ENCODE data around the gene DAND5. TPM values are rescaled to one million over a fixed set of nuclear protein-coding genes. Genes with fewer than 3 reads are reported as not detected.

The DAND5 gene
- total and polyA plus RNA-seq, 10 of the 15 experiments (the other 5 are each of a cell fraction or from before 2014, with no cell fraction given), result 0.06 to 0.15 (median 0.12) TPM; not detected in 5

- TF ChIP-seq ELK1 (IDR thresholded peaks at IDR 0.05; ENCODE audit: low read depth, low read length) (no peak), CBX5 (IDR thresholded peaks at IDR 0.05; ENCODE audit: low read depth) (no peak), RAD51 (IDR thresholded peaks at IDR 0.05) (no peak), MAX (IDR thresholded peaks at IDR 0.05; ENCODE audit: low read depth, low read length) (no peak), NFYA (IDR thresholded peaks at IDR 0.05; ENCODE audit: borderline replicate concordance, low read depth, low read length) (no peak), ZNF24 (IDR thresholded peaks at IDR 0.05) (no peak), KDM1A (IDR thresholded peaks at IDR 0.05; ENCODE audit: borderline replicate concordance) (no peak)
These were observed 54.3 kb downstream of the DAND5 start (continued) for GRCh38 chr19:13023656-13024055.

Small RNA genes lying within 50 kb of the gene (microRNA-seq; reads per million reads assigned to microRNA genes)
- not detected for gene MIR5695
- gene MIR6515, result 3.4 reads per million, percentile 18 among the genes with 10 or more reads in this experiment

Small RNA genes lying within 50 kb of the gene (small RNA-seq; reads per million reads assigned to genes)
- 0.20 reads per million for gene MIR5695
- 2.4 reads per million, percentile 68 among the genes with 10 or more reads in this experiment for gene MIR6515

Other genes starting within 250 kb of the DAND5 start
Only the 7 nearest of the 25 such genes appear.
- 43.6 and 50.1 TPM in 2 replicates for gene GCDH, start 78.4 kb upstream of the DAND5 start, total RNA-seq (2014; rRNA removed)
- 24.6 and 26.6 TPM in 2 replicates for gene GCDH, start 78.4 kb upstream of the DAND5 start, total RNA-seq (2014; rRNA removed; fragmentation: Illumina TruSeq; extraction: Trizol)
- 49.0 and 52.3 TPM in 2 replicates for gene GCDH, start 78.4 kb upstream of the DAND5 start, total RNA-seq (2021)
- gene GCDH, start 78.4 kb upstream of the DAND5 start, polyA plus RNA-seq (2011; rRNA removed), result 18.9 and 29.4 TPM in 2 replicates
- 7.8 and 20.7 TPM in 2 replicates for gene GCDH, start 78.4 kb upstream of the DAND5 start, polyA plus RNA-seq (2014; fragmentation: Illumina TruSeq; extraction: Trizol)
- gene GCDH, start 78.4 kb upstream of the DAND5 start, polyA plus RNA-seq (2014; fragmentation: Nextera tagmentation; extraction: Ambion mirVana), result 10 to 100 TPM in 1 of 2 experiments, 1 to 10 TPM in 1; 4.2 to 14.6 TPM
- gene GCDH, start 78.4 kb upstream of the DAND5 start, polyA plus RNA-seq (2014; rRNA removed), result 60.9 and 69.0 TPM in 2 replicates
- 10 to 100 TPM; 67.1 to 69.4 TPM for gene GCDH, start 78.4 kb upstream of the DAND5 start, polyA plus RNA-seq (2016; fragmentation: Nextera tagmentation; extraction: Ambion mirVana)
- gene SYCE2, start 50.3 kb upstream of the DAND5 start, total RNA-seq (2014; rRNA removed), result 0.62 and 0.82 TPM in 2 replicates
- 1.1 and 1.6 TPM in 2 replicates for gene SYCE2, start 50.3 kb upstream of the DAND5 start, total RNA-seq (2014; rRNA removed; fragmentation: Illumina TruSeq; extraction: Trizol)
- 0.41 and 1.0 TPM in 2 replicates for gene SYCE2, start 50.3 kb upstream of the DAND5 start, total RNA-seq (2021)
- gene SYCE2, start 50.3 kb upstream of the DAND5 start, polyA plus RNA-seq (2011; rRNA removed), result 0.69 and 0.94 TPM in 2 replicates
- 0.76 and 1.1 TPM in 2 replicates for gene SYCE2, start 50.3 kb upstream of the DAND5 start, polyA plus RNA-seq (2014; fragmentation: Illumina TruSeq; extraction: Trizol)
- gene SYCE2, start 50.3 kb upstream of the DAND5 start, polyA plus RNA-seq (2014; fragmentation: Nextera tagmentation; extraction: Ambion mirVana), result under 1 TPM; 0.61 to 0.66 TPM
- gene SYCE2, start 50.3 kb upstream of the DAND5 start, polyA plus RNA-seq (2014; rRNA removed), result 0.54 and 0.79 TPM in 2 replicates
- 1 to 10 TPM; 2.1 to 2.3 TPM for gene SYCE2, start 50.3 kb upstream of the DAND5 start, polyA plus RNA-seq (2016; fragmentation: Nextera tagmentation; extraction: Ambion mirVana)
- 120 and 148 TPM in 2 replicates for gene FARSA, start 35.9 kb upstream of the DAND5 start, total RNA-seq (2014; rRNA removed)
- 30.4 and 36.4 TPM in 2 replicates for gene FARSA, start 35.9 kb upstream of the DAND5 start, total RNA-seq (2014; rRNA removed; fragmentation: Illumina TruSeq; extraction: Trizol)
- 126 and 141 TPM in 2 replicates for gene FARSA, start 35.9 kb upstream of the DAND5 start, total RNA-seq (2021)
- 7.2 and 32.5 TPM in 2 replicates for gene FARSA, start 35.9 kb upstream of the DAND5 start, polyA plus RNA-seq (2011; rRNA removed)
- gene FARSA, start 35.9 kb upstream of the DAND5 start, polyA plus RNA-seq (2014; fragmentation: Illumina TruSeq; extraction: Trizol), result 11.7 and 67.9 TPM in 2 replicates
- 10 to 100 TPM; 20.3 to 37.5 TPM for gene FARSA, start 35.9 kb upstream of the DAND5 start, polyA plus RNA-seq (2014; fragmentation: Nextera tagmentation; extraction: Ambion mirVana)
- gene FARSA, start 35.9 kb upstream of the DAND5 start, polyA plus RNA-seq (2014; rRNA removed), result 85.0 and 107 TPM in 2 replicates
- 100 to 1,000 TPM; 192 to 212 TPM for gene FARSA, start 35.9 kb upstream of the DAND5 start, polyA plus RNA-seq (2016; fragmentation: Nextera tagmentation; extraction: Ambion mirVana)
- gene CALR, start 31.0 kb upstream of the DAND5 start, total RNA-seq (2014; rRNA removed), result 824 and 916 TPM in 2 replicates
- gene CALR, start 31.0 kb upstream of the DAND5 start, total RNA-seq (2014; rRNA removed; fragmentation: Illumina TruSeq; extraction: Trizol), result 719 and 809 TPM in 2 replicates
- 891 and 983 TPM in 2 replicates for gene CALR, start 31.0 kb upstream of the DAND5 start, total RNA-seq (2021)
- 360 and 518 TPM in 2 replicates for gene CALR, start 31.0 kb upstream of the DAND5 start, polyA plus RNA-seq (2011; rRNA removed)
- 690 and 703 TPM in 2 replicates for gene CALR, start 31.0 kb upstream of the DAND5 start, polyA plus RNA-seq (2014; fragmentation: Illumina TruSeq; extraction: Trizol)
- gene CALR, start 31.0 kb upstream of the DAND5 start, polyA plus RNA-seq (2014; fragmentation: Nextera tagmentation; extraction: Ambion mirVana), result 100 to 1,000 TPM; 202 to 216 TPM
- gene CALR, start 31.0 kb upstream of the DAND5 start, polyA plus RNA-seq (2014; rRNA removed), result 685 and 856 TPM in 2 replicates
- gene CALR, start 31.0 kb upstream of the DAND5 start, polyA plus RNA-seq (2016; fragmentation: Nextera tagmentation; extraction: Ambion mirVana), result 1,000 to 10,000 TPM; 1,394 to 1,451 TPM
- gene RAD23A, start 23.7 kb upstream of the DAND5 start, total RNA-seq (2014; rRNA removed), result 158 TPM in 2 replicates
- gene RAD23A, start 23.7 kb upstream of the DAND5 start, total RNA-seq (2014; rRNA removed; fragmentation: Illumina TruSeq; extraction: Trizol), result 84.3 and 95.4 TPM in 2 replicates
- gene RAD23A, start 23.7 kb upstream of the DAND5 start, total RNA-seq (2021), result 133 and 138 TPM in 2 replicates
- gene RAD23A, start 23.7 kb upstream of the DAND5 start, polyA plus RNA-seq (2011; rRNA removed), result 23.1 and 37.9 TPM in 2 replicates
- gene RAD23A, start 23.7 kb upstream of the DAND5 start, polyA plus RNA-seq (2014; fragmentation: Illumina TruSeq; extraction: Trizol), result 70.5 and 104 TPM in 2 replicates
- 10 to 100 TPM in 1 of 2 experiments, 1 to 10 TPM in 1; 8.8 to 33.5 TPM for gene RAD23A, start 23.7 kb upstream of the DAND5 start, polyA plus RNA-seq (2014; fragmentation: Nextera tagmentation; extraction: Ambion mirVana)
- gene RAD23A, start 23.7 kb upstream of the DAND5 start, polyA plus RNA-seq (2014; rRNA removed), result 135 and 153 TPM in 2 replicates
- 100 to 1,000 TPM; 196 to 198 TPM for gene RAD23A, start 23.7 kb upstream of the DAND5 start, polyA plus RNA-seq (2016; fragmentation: Nextera tagmentation; extraction: Ambion mirVana)
- 37.6 and 56.4 TPM in 2 replicates for gene GADD45GIP1, start 12.4 kb upstream of the DAND5 start, total RNA-seq (2014; rRNA removed)
- 17.6 and 19.2 TPM in 2 replicates for gene GADD45GIP1, start 12.4 kb upstream of the DAND5 start, total RNA-seq (2014; rRNA removed; fragmentation: Illumina TruSeq; extraction: Trizol)
- gene GADD45GIP1, start 12.4 kb upstream of the DAND5 start, total RNA-seq (2021), result 35.0 and 35.4 TPM in 2 replicates
- gene GADD45GIP1, start 12.4 kb upstream of the DAND5 start, polyA plus RNA-seq (2011; rRNA removed), result 17.7 and 25.3 TPM in 2 replicates
- 1.00 and 6.4 TPM in 2 replicates for gene GADD45GIP1, start 12.4 kb upstream of the DAND5 start, polyA plus RNA-seq (2014; fragmentation: Illumina TruSeq; extraction: Trizol)
- gene GADD45GIP1, start 12.4 kb upstream of the DAND5 start, polyA plus RNA-seq (2014; fragmentation: Nextera tagmentation; extraction: Ambion mirVana), result 10 to 100 TPM in 1 of 2 experiments, 1 to 10 TPM in 1; 5.1 to 13.4 TPM
- gene GADD45GIP1, start 12.4 kb upstream of the DAND5 start, polyA plus RNA-seq (2014; rRNA removed), result 58.1 and 68.0 TPM in 2 replicates
- 100 to 1,000 TPM; 124 to 136 TPM for gene GADD45GIP1, start 12.4 kb upstream of the DAND5 start, polyA plus RNA-seq (2016; fragmentation: Nextera tagmentation; extraction: Ambion mirVana)
- 0.22 and 0.28 TPM in 2 replicates for gene NFIX, start 25.9 kb downstream of the DAND5 start, total RNA-seq (2014; rRNA removed)
- 0.13 and 0.18 TPM in 2 replicates for gene NFIX, start 25.9 kb downstream of the DAND5 start, total RNA-seq (2014; rRNA removed; fragmentation: Illumina TruSeq; extraction: Trizol)
- 2.2 and 2.9 TPM in 2 replicates for gene NFIX, start 25.9 kb downstream of the DAND5 start, total RNA-seq (2021)
- gene NFIX, start 25.9 kb downstream of the DAND5 start, polyA plus RNA-seq (2011; rRNA removed), result 0.19 and 0.88 TPM in 2 replicates
- 0.22 and 0.28 TPM in 2 replicates for gene NFIX, start 25.9 kb downstream of the DAND5 start, polyA plus RNA-seq (2014; fragmentation: Illumina TruSeq; extraction: Trizol)
- under 1 TPM; 0.02 TPM for gene NFIX, start 25.9 kb downstream of the DAND5 start, polyA plus RNA-seq (2014; fragmentation: Nextera tagmentation; extraction: Ambion mirVana)
- 0.32 and 0.94 TPM in 2 replicates for gene NFIX, start 25.9 kb downstream of the DAND5 start, polyA plus RNA-seq (2014; rRNA removed)
- gene NFIX, start 25.9 kb downstream of the DAND5 start, polyA plus RNA-seq (2016; fragmentation: Nextera tagmentation; extraction: Ambion mirVana), result under 1 TPM; 0.20 to 0.49 TPM

Measured in GM12878 (cell line).